ENCODE data around the gene ADARB2.

ADARB2 gene

DNA sequence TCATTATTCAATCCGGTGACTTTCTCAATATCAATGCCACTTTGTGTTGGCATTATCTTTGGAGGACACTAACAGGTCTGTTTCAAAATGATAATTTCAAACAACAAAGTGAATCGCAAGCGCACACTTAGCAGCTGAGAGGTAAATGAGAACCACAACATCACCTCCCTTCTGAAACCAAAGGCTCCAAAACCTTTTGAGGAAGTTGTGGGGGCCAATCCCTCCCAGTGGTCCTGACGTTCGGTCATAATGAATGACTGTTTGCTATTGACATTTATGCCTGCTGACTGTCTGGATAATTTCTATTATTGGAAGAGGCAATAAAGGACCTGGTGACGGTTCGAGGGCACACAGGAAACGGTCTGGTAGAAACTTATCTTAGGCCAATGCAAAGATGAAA, 1.8 kb downstream of the ADARB2 start:
- no peak for DNase-seq

DNA sequence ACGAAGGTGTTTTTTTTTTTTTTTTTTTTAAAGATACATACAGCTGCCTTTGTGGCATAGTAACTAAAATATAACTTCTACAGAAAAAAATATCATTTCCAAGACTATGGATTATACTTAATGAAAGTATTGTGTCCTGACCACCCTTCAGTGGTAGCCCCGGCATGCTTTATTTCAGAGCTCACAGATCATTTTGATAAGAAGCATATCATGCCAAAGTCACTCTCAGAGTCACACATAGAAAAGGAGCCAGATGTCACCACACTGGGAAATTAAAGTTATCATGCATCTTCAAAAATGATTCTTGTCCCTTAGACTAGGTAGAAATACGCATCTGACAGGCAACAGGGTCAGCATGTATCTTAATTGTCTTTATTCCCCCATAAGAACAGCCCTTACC, 3.0 kb downstream of the ADARB2 start:
- no peak for DNase-seq

DNA sequence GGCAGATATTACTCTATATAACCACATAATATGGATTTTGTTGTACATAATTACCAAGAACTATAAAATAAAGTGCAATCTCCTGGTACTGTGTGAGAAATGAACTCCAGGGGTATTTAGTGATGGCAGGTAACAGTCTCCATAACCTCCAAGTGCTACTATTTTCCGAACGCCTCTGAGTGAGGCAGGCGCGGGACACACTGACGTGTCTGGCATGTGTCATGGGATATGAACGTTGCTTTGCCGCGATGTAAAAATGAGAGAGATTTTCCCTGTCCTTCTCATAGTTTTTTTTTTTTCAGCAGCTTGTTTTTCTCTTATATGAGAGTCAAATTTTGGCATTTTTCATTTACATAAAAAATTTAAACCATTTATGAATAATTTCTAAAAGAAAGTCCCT, 3.6 kb downstream of the ADARB2 start:
- DNase-seq, result no peak

DNA sequence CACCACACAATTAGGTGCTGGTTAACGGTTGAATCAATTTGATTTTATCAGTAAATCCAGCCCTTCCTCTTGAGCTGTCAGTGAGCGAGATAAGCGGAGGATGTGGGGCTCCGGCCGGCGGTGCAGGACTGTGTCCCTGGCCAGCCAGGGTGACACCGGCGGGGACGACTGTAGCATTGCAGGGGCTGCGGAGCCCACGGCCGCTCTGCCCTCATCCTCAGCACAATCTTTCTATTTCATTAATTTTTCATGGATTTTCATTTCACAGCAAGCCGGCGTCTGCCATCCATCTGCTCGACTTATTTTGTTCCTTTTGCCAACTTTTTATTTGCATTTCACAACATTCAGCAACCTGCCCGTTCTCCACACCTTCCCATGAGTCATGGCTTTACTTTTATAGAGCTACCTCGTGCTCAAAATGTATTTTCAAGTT, 4.7 kb downstream of the ADARB2 start:
- DNase-seq, result no peak

GRCh38 chr10:1731592-1731991, 5.7 kb downstream of the ADARB2 start:
- no peak for DNase-seq

GRCh38 chr10:1729751-1730150, 7.6 kb downstream of the ADARB2 start:
- DNase-seq, result no peak

- no peak for DNase-seq
Observed at GRCh38 chr10:1726861-1727260, 10.5 kb downstream of the ADARB2 start.

DNA sequence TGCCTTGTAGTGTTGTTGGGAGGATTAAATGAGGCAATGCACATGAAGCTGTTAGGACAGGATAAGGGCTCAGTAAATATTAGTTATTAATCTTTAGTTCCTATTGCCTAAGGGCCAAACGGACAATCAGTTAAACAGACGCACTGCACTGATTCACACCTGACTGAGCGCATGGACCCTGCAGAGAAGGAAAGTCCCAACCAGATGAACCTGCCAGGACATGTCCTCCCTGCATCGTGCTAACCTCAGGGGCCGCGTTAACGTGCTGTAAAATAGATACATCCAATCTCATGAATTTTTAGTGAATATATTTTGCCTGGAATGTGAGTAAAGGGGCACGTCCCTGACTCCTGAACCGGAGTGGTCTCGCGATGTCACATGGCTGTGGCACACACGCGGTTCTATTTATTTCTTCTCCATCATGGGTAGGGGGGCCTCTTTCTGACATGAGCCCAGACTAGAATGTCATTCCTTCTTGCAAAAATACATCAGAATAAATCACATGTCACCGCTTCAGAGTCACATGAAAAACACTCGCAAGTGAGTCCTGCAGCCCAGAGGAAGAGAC, 12.3 kb downstream of the ADARB2 start:
- DNase-seq, result no peak

DNA sequence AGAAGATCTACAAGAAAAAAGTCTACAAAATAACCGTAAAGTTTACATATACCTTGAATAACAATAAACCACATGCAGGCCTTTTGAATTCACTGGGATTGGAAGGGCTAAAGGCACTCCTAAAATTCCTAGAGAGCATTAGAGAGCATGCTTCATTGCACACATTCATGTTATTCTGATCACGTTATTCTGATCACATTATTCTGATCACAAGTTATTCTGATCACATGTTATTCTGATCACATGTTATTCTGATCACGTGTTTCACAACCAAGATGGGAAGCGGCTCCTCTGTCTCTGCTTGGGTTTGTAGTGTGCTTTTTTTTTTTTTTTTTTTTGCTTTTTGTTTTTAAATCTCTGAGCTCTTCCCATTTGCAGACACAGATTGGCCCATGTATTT, 20.5 kb downstream of the ADARB2 start:
- DNase-seq, result no peak

DNA sequence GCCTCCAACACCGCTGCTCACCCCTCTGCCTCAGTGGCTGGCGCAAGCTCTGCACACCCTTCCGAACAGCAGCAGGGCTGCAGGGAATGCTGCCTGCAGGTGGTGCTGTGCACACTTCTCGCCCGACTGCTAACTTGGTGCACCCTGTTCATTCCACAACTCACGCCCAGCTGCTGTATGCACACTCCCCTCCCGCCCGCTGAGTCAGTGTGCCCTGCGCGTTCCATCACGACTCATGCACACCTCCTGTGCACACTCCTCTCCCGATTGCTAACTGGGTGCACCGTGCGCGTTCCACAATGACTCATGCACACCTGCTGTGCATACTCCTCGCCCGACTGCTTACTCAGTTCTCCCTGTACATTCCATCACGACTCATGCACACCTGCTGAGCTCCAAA, 21.5 kb downstream of the ADARB2 start:
- DNase-seq, result no peak

GRCh38 chr10:1712944-1713671, 24.2 kb downstream of the ADARB2 start:
- no peak for DNase-seq

- no peak for DNase-seq
Observed at GRCh38 chr10:1712314-1712713, 25.0 kb downstream of the ADARB2 start.

- DNase-seq, result no peak
Observed at GRCh38 chr10:1709161-1709560, 28.2 kb downstream of the ADARB2 start.

- DNase-seq, result no peak
Observed at GRCh38 chr10:1708746-1709145, 28.6 kb downstream of the ADARB2 start.

- no peak for DNase-seq
Observed at GRCh38 chr10:1706711-1707110, 30.6 kb downstream of the ADARB2 start.

- no peak for DNase-seq
Observed at GRCh38 chr10:1706256-1706655, 31.1 kb downstream of the ADARB2 start.

DNA sequence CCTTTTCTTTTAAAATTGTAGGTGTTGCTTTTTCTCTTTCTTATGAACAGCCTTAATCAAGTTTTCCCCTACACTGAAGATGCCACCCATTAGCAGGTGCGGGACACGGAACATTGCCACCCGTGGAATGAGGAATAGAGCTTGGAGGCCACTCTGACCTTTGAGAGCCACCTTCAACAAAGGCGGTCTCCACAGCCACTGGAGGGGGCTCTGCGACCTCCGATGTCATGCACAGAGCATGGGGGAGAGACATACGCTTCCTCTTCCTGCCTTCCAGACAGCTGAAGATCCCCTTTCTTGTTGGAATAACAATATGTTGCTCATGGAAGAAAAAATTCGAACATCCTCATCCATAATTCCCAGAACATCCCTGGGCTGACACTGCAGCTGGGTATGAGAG, 39.1 kb downstream of the ADARB2 start:
- no peak for DNase-seq

DNA sequence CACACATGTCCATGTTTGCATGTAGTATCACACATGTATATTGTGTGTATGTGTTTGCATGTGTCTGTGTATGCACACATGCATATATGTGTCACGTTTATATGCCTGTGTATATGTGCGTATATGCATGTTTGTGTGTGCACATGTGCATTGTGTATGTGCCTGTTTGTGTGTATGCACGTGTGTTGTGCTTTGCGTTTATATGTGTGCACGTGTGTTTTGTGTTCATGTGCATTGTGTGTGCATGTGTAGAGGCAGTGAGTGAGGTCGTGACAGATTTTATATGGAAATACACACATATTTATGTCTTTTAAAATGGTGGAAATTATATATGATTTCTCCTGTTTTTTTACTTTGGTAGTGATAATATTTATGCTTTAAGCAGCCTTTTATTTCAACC, 41.2 kb downstream of the ADARB2 start:
- no peak for DNase-seq

DNA sequence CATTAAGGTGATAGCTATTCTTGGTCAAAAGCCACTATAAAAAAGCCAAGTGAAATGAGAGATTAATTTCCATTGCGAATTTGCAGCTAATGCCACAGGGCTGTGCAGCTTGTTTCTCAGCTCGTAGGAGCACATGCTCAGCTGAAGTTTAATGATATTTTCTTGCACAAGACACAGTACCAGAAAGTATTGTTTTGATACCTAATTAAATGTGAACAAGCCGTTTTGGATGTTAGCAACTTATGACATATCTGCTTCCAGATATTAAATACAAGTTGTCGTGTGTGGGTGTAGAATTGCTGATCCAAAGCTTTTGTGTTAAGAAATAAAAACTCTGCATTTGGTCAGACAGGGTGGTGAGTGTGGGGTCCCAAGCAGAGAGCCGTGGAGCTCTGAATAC, 47.2 kb downstream of the ADARB2 start:
- no peak for DNase-seq

DNA sequence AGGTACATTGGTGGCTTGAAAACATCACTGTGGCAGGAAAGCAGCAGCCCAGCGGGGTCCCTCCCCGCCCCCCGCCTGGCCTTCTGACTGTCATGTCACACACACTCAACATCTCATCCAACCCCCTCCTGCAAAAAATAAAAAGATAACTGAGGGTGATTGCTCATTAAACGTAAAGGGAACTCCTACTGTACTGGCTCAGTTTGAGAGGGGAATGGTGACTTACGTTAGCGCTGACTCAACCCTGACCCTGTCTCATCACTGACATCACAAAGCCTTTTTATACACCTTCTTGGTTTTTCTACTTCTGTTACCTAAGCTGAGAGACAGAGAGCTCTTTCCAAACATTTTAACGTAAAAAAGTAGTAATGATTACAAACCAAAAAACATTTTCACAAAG, 48.8 kb downstream of the ADARB2 start:
- no peak for DNase-seq

DNA sequence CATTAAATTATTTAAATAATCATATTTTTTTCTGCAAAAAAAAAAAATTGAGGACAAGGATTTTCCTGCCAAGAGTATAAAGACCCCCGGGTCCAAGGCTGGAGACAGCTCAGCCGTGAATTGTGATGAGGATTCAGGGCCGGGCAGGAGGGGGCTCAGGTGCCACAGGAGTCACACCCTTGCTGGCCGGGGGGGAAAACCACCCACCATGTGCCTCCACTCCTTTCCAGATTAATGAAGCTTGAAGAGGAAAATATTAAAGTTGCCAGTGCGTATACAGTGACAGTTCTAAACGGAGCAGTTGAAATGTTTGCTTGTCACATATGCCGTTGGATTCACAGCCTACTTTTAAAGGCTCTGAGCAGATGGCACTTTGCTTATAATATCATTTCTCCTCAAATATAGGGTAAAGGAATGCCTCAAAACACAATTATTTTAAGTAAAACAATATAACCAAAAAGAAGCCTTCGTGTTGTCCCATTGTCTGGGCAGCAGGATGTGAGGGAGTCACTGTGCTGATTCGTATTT, 49.6 kb downstream of the ADARB2 start:
- DNase-seq, result no peak

DNA sequence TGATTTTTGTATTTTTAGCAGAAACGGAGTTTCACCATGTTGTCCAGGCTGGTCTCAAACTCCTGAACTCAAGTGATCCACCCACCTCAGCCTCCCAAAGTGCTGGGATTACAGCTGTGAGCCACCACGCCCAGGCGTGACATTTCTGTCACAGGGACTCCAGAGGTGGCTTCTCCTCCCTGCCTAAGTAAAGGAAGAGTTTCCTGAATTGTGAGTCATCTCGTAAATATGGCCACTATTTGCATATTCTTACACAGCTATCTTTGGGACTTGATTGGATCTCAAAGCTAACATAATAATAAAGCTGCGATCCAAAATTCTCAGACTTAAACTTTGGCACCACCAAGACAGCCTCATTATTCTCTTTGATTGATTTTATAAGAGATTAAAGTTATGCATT, 50.1 kb downstream of the ADARB2 start:
- no peak for DNase-seq

GRCh38 chr10:1686491-1686749, 50.9 kb downstream of the ADARB2 start:
- no peak for DNase-seq

GRCh38 chr10:1685699-1686490, 51.4 kb downstream of the ADARB2 start:
- DNase-seq, result no peak
